HepG2 (cell line): ENCODE results near the gene ACAP1. TPM values are rescaled to one million over a fixed set of nuclear protein-coding genes. Genes with fewer than 3 reads are reported as not detected.

Source experiments
- GLI4 ChIP-seq: sonication (generic); formaldehyde crosslinking; IDR thresholded peaks from 2 replicates; pipeline ENCODE4 v1.5.1; 2020; ENCODE audit warnings: missing genetic modification reagents, mild to moderate bottlenecking, moderate library complexity, borderline replicate concordance
- IRX3 ChIP-seq: sonication (generic); formaldehyde crosslinking; IDR thresholded peaks from 2 replicates; pipeline ENCODE4 v1.8.1; 2023; ENCODE audit warnings: mild to moderate bottlenecking, low read depth, missing genetic modification reagents, borderline replicate concordance
- MAFF ChIP-seq: IDR thresholded peaks from 2 replicates; pipeline ENCODE4 v1.6.1; 2011; ENCODE audit warnings: low read depth, low read length, improper control_type of control experiment
- RCOR2 ChIP-seq: IDR thresholded peaks from 2 replicates; pipeline ENCODE4 v1.6.1; 2016; ENCODE audit warnings: missing biosample characterization, missing genetic modification reagents
- SKIL ChIP-seq: sonication (generic); formaldehyde crosslinking; IDR thresholded peaks from 2 replicates; pipeline ENCODE4 v1.8.0; 2022; ENCODE audit warnings: missing genetic modification reagents, mild to moderate bottlenecking, moderate library complexity, borderline replicate concordance
- ZNF12 ChIP-seq: sonication (generic); formaldehyde crosslinking; IDR thresholded peaks from 2 replicates; pipeline ENCODE4 v1.5.0; 2020; ENCODE audit warnings: missing genetic modification reagents
- ZNF230 ChIP-seq: sonication (generic); formaldehyde crosslinking; IDR thresholded peaks from 2 replicates; pipeline ENCODE4 v1.4.0; 2020; ENCODE audit warnings: mild to moderate bottlenecking, missing genetic modification reagents
- ZNF317 ChIP-seq: sonication (generic); formaldehyde crosslinking; IDR thresholded peaks from 2 replicates; pipeline ENCODE4 v1.5.0; 2020; ENCODE audit warnings: mild to moderate bottlenecking, missing genetic modification reagents
- ZSCAN22 ChIP-seq: sonication (generic); formaldehyde crosslinking; IDR thresholded peaks from 2 replicates; pipeline ENCODE4 v1.4.0; 2020; ENCODE audit warnings: mild to moderate bottlenecking, missing genetic modification reagents
- ZXDC ChIP-seq: sonication (generic); formaldehyde crosslinking; IDR thresholded peaks from 2 replicates; pipeline ENCODE4 v1.5.0; 2020; ENCODE audit warnings: mild to moderate bottlenecking, missing genetic modification reagents
- polyA plus RNA-seq, 8 experiments: library from polyadenylated mRNA; depleted of rRNA in 3 of 8; stranded (reverse) in 7 of 8; unstranded in 1 of 8; fragments of >200 nt; fragmentation: Illumina TruSeq in 4 of 8; extraction: Trizol in 4 of 8; gene quantifications; 2 replicates each; pipeline versions ENCODE4 v1.2.1 to v1.2.3, GENCODE V29; 2011 to 2016; ENCODE audit warnings: low read depth in 4 of 8, missing spikeins in 1 of 8, mixed read lengths in 1 of 8; ENCODE audit not compliant: insufficient read depth in 1 of 8
- total RNA-seq, 5 experiments: library from RNA; depleted of rRNA; stranded (reverse); fragments of >200 nt; fragmentation: Illumina TruSeq; extraction: Trizol; gene quantifications; 2 replicates each; pipeline ENCODE4 v1.2.3, GENCODE V29; 2016; ENCODE audit warnings: low read depth in 1 of 5
- TF ChIP-seq, protein P1 (sequence below): sonication (generic); formaldehyde crosslinking; IDR thresholded peaks from 2 replicates; pipeline ENCODE4 v1.9.0; 2021; ENCODE audit warnings: missing genetic modification reagents, borderline replicate concordance
- TF ChIP-seq, protein P2 (sequence below): sonication (generic); formaldehyde crosslinking; IDR thresholded peaks from 2 replicates; pipeline ENCODE4 v1.4.0; 2020; ENCODE audit warnings: low read depth, mild to moderate bottlenecking, missing genetic modification reagents
- TF ChIP-seq, protein P3 (sequence below): sonication (generic); formaldehyde crosslinking; IDR thresholded peaks from 2 replicates; pipeline ENCODE4 v1.4.0; 2020; ENCODE audit warnings: missing genetic modification reagents
- TF ChIP-seq, protein P4 (sequence below): sonication (generic); formaldehyde crosslinking; IDR thresholded peaks from 2 replicates; pipeline ENCODE4 v1.5.0; 2020; ENCODE audit warnings: mild to moderate bottlenecking, missing genetic modification reagents, borderline replicate concordance

The ACAP1 gene
- total and polyA plus RNA-seq, 2 of the 13 experiments (the other 11 are each of a cell fraction or from before 2014, with no cell fraction given): 1.3 to 2.5 TPM

GRCh38 chr17:7394452-7395191, 58.3 kb downstream of the ACAP1 start, which contains the start of gene PLSCR3 (continued):
- peak; percentile 67; the same call in 1 of the 2 replicates for TF ChIP-seq ZXDC (CRISPR knock-in tag)
- TF ChIP-seq, protein P1, sequence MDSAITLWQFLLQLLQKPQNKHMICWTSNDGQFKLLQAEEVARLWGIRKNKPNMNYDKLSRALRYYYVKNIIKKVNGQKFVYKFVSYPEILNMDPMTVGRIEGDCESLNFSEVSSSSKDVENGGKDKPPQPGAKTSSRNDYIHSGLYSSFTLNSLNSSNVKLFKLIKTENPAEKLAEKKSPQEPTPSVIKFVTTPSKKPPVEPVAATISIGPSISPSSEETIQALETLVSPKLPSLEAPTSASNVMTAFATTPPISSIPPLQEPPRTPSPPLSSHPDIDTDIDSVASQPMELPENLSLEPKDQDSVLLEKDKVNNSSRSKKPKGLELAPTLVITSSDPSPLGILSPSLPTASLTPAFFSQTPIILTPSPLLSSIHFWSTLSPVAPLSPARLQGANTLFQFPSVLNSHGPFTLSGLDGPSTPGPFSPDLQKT (CRISPR knock-in tag): no peak
- TF ChIP-seq RCOR2 (CRISPR knock-in tag): no peak
- TF ChIP-seq ZSCAN22 (CRISPR knock-in tag): no peak
- TF ChIP-seq ZNF230 (CRISPR knock-in tag): no peak
- TF ChIP-seq ZNF12 (CRISPR knock-in tag): 0 out of 2 replicates have a peak, but pooled peaks have one; percentile 38
- TF ChIP-seq, protein P2, sequence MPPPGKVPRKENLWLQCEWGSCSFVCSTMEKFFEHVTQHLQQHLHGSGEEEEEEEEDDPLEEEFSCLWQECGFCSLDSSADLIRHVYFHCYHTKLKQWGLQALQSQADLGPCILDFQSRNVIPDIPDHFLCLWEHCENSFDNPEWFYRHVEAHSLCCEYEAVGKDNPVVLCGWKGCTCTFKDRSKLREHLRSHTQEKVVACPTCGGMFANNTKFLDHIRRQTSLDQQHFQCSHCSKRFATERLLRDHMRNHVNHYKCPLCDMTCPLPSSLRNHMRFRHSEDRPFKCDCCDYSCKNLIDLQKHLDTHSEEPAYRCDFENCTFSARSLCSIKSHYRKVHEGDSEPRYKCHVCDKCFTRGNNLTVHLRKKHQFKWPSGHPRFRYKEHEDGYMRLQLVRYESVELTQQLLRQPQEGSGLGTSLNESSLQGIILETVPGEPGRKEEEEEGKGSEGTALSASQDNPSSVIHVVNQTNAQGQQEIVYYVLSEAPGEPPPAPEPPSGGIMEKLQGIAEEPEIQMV (CRISPR knock-in tag): no peak; the same call in 1 of the 2 replicates
- TF ChIP-seq, protein P3, sequence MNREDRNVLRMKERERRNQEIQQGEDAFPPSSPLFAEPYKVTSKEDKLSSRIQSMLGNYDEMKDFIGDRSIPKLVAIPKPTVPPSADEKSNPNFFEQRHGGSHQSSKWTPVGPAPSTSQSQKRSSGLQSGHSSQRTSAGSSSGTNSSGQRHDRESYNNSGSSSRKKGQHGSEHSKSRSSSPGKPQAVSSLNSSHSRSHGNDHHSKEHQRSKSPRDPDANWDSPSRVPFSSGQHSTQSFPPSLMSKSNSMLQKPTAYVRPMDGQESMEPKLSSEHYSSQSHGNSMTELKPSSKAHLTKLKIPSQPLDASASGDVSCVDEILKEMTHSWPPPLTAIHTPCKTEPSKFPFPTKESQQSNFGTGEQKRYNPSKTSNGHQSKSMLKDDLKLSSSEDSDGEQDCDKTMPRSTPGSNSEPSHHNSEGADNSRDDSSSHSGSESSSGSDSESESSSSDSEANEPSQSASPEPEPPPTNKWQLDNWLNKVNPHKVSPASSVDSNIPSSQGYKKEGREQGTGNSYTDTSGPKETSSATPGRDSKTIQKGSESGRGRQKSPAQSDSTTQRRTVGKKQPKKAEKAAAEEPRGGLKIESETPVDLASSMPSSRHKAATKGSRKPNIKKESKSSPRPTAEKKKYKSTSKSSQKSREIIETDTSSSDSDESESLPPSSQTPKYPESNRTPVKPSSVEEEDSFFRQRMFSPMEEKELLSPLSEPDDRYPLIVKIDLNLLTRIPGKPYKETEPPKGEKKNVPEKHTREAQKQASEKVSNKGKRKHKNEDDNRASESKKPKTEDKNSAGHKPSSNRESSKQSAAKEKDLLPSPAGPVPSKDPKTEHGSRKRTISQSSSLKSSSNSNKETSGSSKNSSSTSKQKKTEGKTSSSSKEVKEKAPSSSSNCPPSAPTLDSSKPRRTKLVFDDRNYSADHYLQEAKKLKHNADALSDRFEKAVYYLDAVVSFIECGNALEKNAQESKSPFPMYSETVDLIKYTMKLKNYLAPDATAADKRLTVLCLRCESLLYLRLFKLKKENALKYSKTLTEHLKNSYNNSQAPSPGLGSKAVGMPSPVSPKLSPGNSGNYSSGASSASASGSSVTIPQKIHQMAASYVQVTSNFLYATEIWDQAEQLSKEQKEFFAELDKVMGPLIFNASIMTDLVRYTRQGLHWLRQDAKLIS: no peak
- TF ChIP-seq, protein P4, sequence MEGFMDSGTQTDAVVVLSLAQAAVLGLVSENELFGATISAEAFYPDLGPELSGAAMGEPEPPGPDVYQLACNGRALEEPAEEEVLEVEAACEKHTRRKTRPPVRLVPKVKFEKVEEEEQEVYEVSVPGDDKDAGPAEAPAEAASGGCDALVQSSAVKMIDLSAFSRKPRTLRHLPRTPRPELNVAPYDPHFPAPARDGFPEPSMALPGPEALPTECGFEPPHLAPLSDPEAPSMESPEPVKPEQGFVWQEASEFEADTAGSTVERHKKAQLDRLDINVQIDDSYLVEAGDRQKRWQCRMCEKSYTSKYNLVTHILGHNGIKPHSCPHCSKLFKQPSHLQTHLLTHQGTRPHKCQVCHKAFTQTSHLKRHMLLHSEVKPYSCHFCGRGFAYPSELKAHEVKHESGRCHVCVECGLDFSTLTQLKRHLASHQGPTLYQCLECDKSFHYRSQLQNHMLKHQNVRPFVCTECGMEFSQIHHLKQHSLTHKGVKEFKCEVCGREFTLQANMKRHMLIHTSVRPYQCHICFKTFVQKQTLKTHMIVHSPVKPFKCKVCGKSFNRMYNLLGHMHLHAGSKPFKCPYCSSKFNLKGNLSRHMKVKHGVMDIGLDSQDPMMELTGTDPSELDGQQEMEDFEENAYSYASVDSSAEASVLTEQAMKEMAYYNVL (CRISPR knock-in tag): no peak
- TF ChIP-seq GLI4 (CRISPR knock-in tag): no peak
- TF ChIP-seq MAFF: no peak
- no peak for TF ChIP-seq ZNF317
- peak; percentile 46; the same call in 1 of the 2 replicates for TF ChIP-seq SKIL (CRISPR knock-in tag)
- TF ChIP-seq IRX3 (CRISPR knock-in tag): peak; percentile 27; the same call in 1 of the 2 replicates
